ENCODE measurements around the gene ICAM3.

DNA sequence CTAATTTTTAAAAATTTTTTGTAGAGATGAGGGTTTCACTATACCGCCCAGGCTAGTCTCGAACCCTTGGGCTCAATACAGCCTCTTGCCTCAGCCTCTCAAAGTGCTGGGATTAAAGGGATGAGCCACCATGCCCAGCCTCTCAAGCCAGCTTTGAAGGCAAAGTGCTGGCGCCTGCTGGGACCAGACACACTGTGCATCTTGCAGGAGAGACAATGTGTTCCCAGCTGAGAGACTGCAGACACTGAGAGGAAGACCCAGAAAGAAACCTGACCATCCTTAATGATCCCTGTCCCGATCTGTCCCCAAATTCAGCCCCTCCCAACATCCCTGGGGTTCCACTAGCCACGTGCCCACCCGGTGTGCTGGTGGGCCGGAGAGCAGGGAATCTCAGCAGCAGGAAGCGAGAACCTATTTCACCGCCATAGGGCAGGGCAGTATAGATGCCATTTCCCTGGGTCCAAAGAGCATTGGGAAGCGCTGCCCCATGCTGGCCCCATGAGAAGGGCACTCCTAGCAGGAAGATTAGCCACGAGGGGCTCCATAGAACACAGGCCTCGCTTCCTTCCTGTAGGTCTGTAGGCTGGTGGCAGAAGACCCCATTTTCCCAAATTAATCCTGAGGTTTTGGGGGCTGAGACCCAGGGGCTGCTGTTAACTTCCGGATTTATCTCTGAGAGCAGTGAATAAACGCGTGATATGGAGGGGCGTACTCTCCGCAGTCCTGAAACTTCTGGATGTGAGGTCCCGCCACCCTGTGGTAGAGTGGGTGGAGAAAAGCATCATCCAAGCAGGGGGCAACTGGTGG, 7.1 kb downstream of the ICAM3 start:
- TF ChIP-seq, protein P1, sequence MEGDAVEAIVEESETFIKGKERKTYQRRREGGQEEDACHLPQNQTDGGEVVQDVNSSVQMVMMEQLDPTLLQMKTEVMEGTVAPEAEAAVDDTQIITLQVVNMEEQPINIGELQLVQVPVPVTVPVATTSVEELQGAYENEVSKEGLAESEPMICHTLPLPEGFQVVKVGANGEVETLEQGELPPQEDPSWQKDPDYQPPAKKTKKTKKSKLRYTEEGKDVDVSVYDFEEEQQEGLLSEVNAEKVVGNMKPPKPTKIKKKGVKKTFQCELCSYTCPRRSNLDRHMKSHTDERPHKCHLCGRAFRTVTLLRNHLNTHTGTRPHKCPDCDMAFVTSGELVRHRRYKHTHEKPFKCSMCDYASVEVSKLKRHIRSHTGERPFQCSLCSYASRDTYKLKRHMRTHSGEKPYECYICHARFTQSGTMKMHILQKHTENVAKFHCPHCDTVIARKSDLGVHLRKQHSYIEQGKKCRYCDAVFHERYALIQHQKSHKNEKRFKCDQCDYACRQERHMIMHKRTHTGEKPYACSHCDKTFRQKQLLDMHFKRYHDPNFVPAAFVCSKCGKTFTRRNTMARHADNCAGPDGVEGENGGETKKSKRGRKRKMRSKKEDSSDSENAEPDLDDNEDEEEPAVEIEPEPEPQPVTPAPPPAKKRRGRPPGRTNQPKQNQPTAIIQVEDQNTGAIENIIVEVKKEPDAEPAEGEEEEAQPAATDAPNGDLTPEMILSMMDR (IDR thresholded peaks at IDR 0.05; ENCODE audit: insufficient read depth, low read length, poor library complexity, severe bottlenecking): no peak
- TF ChIP-seq EZH2phosphoT487 (conservative IDR thresholded peaks at IDR 0.05; ENCODE audit: low read length): no peak

All from SU-DHL-6 (cell line).